ENCODE results near the gene NDST1. TPM values are rescaled to one million over a fixed set of nuclear protein-coding genes. Genes with fewer than 3 reads are reported as not detected.

The NDST1 gene
- total and polyA plus RNA-seq, 2 donors (not counting 3 experiments of a cell fraction or from before 2014, with no cell fraction given): 38.6 to 102 TPM

- H3K4me2 ChIP-seq (ENCODE audit: insufficient read depth, low read length): no peak overlapping the region
- no peaks in the 10 kb centered on the region for H3K27me3 ChIP-seq (ENCODE audit: control insufficient read depth in 2 of 2, insufficient read depth in 2 of 2, low read length in 2 of 2)
- no peaks in the 10 kb centered on the region for H3K9me1 ChIP-seq (replicated peaks; ENCODE audit: control insufficient read depth, extremely low read depth, insufficient read depth, low read length)
- H3K9ac ChIP-seq (replicated peaks; ENCODE audit: extremely low read depth, insufficient read depth, low read length): no peak overlapping the region
- H3K27ac ChIP-seq (ENCODE audit: insufficient read depth, low read depth, low read length): no peak overlapping the region
- DNase-seq (ENCODE audit: low read depth, low spot score): peak; percentile 65
- dilution Hi-C loops (cut with MboI; ENCODE audit: extremely low pct_ligation_motif_present, low sequenced_read_pairs): no loop called here
- TF ChIP-seq JUN (IDR thresholded peaks at IDR 0.05; ENCODE audit: borderline replicate concordance, insufficient read depth, insufficient read length, low read depth) (no peak), CTCF (IDR thresholded peaks at IDR 0.05; ENCODE audit: extremely low read depth in 1 of 2, insufficient read depth in 1 of 2, low read depth in 1 of 2, low read length in 2 of 2) (peak; percentile 45 to 46)
- H3K9me3 ChIP-seq (replicated peaks; ENCODE audit: control insufficient read depth, insufficient read depth, low read length): no peaks in the 10 kb centered on the region
- BruUV-seq (replicated peaks): no TSS peak
- CTCF ChIA-PET: interaction anchor here (4.8 to 7.6 kb wide), 4 partner anchors 79 to 284 kb away, joined by 33 to 123 read pairs (median 67); partner anchors contain the start of genes IRGM, RBM22 and SYNPO
- intact Hi-C loops (cut with micrococcal nuclease): no loop called here
- H3K36me3 ChIP-seq (ENCODE audit: control insufficient read depth in 2 of 2, extremely low read depth in 1 of 2, insufficient read depth in 2 of 2, low read length in 2 of 2): no peaks in the 10 kb centered on the region
- H4K20me1 ChIP-seq (replicated peaks; ENCODE audit: control insufficient read depth, extremely low read depth, insufficient read depth, low read length): no peaks in the 10 kb centered on the region
- no peaks in the 10 kb centered on the region for H3K4me1 ChIP-seq (ENCODE audit: control insufficient read depth, extremely low read depth, insufficient read depth, low read length)
- H3K79me2 ChIP-seq (ENCODE audit: control insufficient read depth, insufficient read depth, low read length): no peaks in the 10 kb centered on the region
- POLR2A ChIA-PET: no interaction called here
- no peak overlapping the region for H3K4me3 ChIP-seq (replicated peaks in 1 of 3; ENCODE audit: insufficient read depth in 1 of 3, low read depth in 1 of 3, low read length in 3 of 3)
- FAIRE-seq: peak; percentile 68
- H2AFZ ChIP-seq (ENCODE audit: low read depth, low read length): no peak overlapping the region
Measured at GRCh38 chr5:150562832-150563231, 54.9 kb downstream of the NDST1 start.

GRCh38 chr5:150565868-150566267, 57.9 kb downstream of the NDST1 start:
- DNase-seq (ENCODE audit: low read depth, low spot score) (no peak), FAIRE-seq (no peak)
- no peak overlapping the region for H3K9ac ChIP-seq (replicated peaks; ENCODE audit: extremely low read depth, insufficient read depth, low read length)
- H3K4me2 ChIP-seq (ENCODE audit: insufficient read depth, low read length): no peak overlapping the region
- H3K27me3 ChIP-seq (ENCODE audit: control insufficient read depth in 2 of 2, insufficient read depth in 2 of 2, low read length in 2 of 2): no peaks in the 10 kb centered on the region
- no peaks in the 10 kb centered on the region for H3K9me3 ChIP-seq (replicated peaks; ENCODE audit: control insufficient read depth, insufficient read depth, low read length)
- TF ChIP-seq GATA2 (IDR thresholded peaks at IDR 0.05; ENCODE audit: insufficient read depth, insufficient read length, low read depth, low read length) (no peak), POLR2A (IDR thresholded peaks at IDR 0.05; ENCODE audit: low read depth, low read length) (no peak), FOS (IDR thresholded peaks at IDR 0.05; ENCODE audit: borderline replicate concordance, insufficient read depth, low read length) (no peak), MYC (IDR thresholded peaks at IDR 0.05; ENCODE audit: low read depth, low read length) (no peak), JUN (IDR thresholded peaks at IDR 0.05; ENCODE audit: borderline replicate concordance, insufficient read depth, insufficient read length, low read depth) (no peak), CTCF (IDR thresholded peaks at IDR 0.05; ENCODE audit: extremely low read depth in 1 of 2, insufficient read depth in 1 of 2, low read depth in 1 of 2, low read length in 2 of 2) (no peak), EZH2 (IDR thresholded peaks at IDR 0.05; ENCODE audit: borderline replicate concordance, low read depth, low read length, severe bottlenecking) (no peak), POLR2AphosphoS5 (IDR thresholded peaks at IDR 0.05; ENCODE audit: insufficient read depth, low read depth, low read length) (no peak)
- H3K36me3 ChIP-seq (ENCODE audit: control insufficient read depth in 2 of 2, extremely low read depth in 1 of 2, insufficient read depth in 2 of 2, low read length in 2 of 2): no peaks in the 10 kb centered on the region
- no peak overlapping the region for H2AFZ ChIP-seq (ENCODE audit: low read depth, low read length)
- H3K79me2 ChIP-seq (ENCODE audit: control insufficient read depth, insufficient read depth, low read length): no peaks in the 10 kb centered on the region
- H3K4me3 ChIP-seq (replicated peaks in 1 of 3; ENCODE audit: insufficient read depth in 1 of 3, low read depth in 1 of 3, low read length in 3 of 3): no peak overlapping the region
- H4K20me1 ChIP-seq (replicated peaks; ENCODE audit: control insufficient read depth, extremely low read depth, insufficient read depth, low read length): no peaks in the 10 kb centered on the region
- POLR2A ChIA-PET: no interaction called here
- H3K9me1 ChIP-seq (replicated peaks; ENCODE audit: control insufficient read depth, extremely low read depth, insufficient read depth, low read length): no peaks in the 10 kb centered on the region
- no TSS peak for BruUV-seq (replicated peaks)
- H3K27ac ChIP-seq (ENCODE audit: insufficient read depth, low read depth, low read length): no peak overlapping the region
- H3K4me1 ChIP-seq (ENCODE audit: control insufficient read depth, extremely low read depth, insufficient read depth, low read length): no peaks in the 10 kb centered on the region
- dilution Hi-C loops (cut with MboI; ENCODE audit: extremely low pct_ligation_motif_present, low sequenced_read_pairs): no loop called here
- CTCF ChIA-PET: interaction anchor here (1.4 to 7.6 kb wide), 5 partner anchors 89 to 281 kb away, joined by 3 to 82 read pairs (median 4); partner anchors contain the start of gene IRGM
- intact Hi-C loops (cut with micrococcal nuclease): loop anchor here (1.0 kb wide), 1 partner anchor 9 kb away; no protein-coding TSS in a partner anchor

All from endothelial cell of umbilical vein (primary cell).